Ovary (tissue), 9 donors: ENCODE results near the gene HDDC2. TPM values are rescaled to one million over a fixed set of nuclear protein-coding genes. Genes with fewer than 3 reads are reported as not detected.

Experiments used
- DNase-seq, 5 donors: peaks; one replicate each; pipeline ENCODE4 v3.0.0-alpha.2; 2019 to 2020
- H3K27ac ChIP-seq, 2 donors: fragments of 200-600 bp; one replicate each; pipeline versions ENCODE4 v1.5.1 to v1.8.0; 2019 to 2022
- H3K27me3 ChIP-seq: fragments of 200-600 bp; one replicate; pipeline ENCODE4 v1.8.0; 2022
- H3K36me3 ChIP-seq: fragments of 200-600 bp; sonication (generic); one replicate; pipeline ENCODE4 v1.5.1; 2019
- H3K4me1 ChIP-seq: one replicate; pipeline ENCODE4 v1.8.1; 2013; ENCODE audit warnings: mild to moderate bottlenecking, moderate library complexity; ENCODE audit not compliant: insufficient read depth
- H3K4me3 ChIP-seq: fragments of 200-600 bp; sonication (generic); one replicate; pipeline ENCODE4 v1.5.1; 2017
- H3K9me3 ChIP-seq, 2 donors: fragments of 200-600 bp in 1 of 2; sonication (generic) in 1 of 2; one replicate each; pipeline versions ENCODE4 v1.5.1 to v1.8.1; 2013 to 2019; ENCODE audit warnings: mild to moderate bottlenecking in 1 of 2, moderate library complexity in 1 of 2
- CTCF ChIP-seq, 3 donors: fragments of 450-650 bp in 2 of 3; fragments of 200-600 bp in 1 of 3; IDR thresholded peaks; one replicate each; pipeline versions ENCODE4 v1.5.1 to v1.8.0; 2016 to 2022; ENCODE audit warnings: antibody characterized with exemption in 3 of 3, mild to moderate bottlenecking in 1 of 3
- EP300 ChIP-seq: sonication (generic); formaldehyde crosslinking; IDR thresholded peaks from one replicate; pipeline ENCODE4 v1.6.1; 2017; ENCODE audit warnings: antibody characterized with exemption
- POLR2A ChIP-seq: fragments of 450-650 bp; IDR thresholded peaks from one replicate; pipeline ENCODE4 v1.6.1; 2017; ENCODE audit warnings: antibody characterized with exemption, mild to moderate bottlenecking, moderate library complexity
- WGBS, 3 donors: extraction: QIAGEN DNeasy Blood & Tissue Kit in 1 of 3; methylation state at CpG; one replicate each; pipeline versions ENCODE4 v1.1.5 to v1.1.7; 2013 to 2017; 5-methylcytosine and 5-hydroxymethylcytosine counted together
- intact Hi-C, 4 donors: fragments of 100-400 bp; cut with DNase I; formaldehyde crosslinking; loops; one replicate each; pipeline versions ENCODE4 v1.11.0 to v1.15.1; 2022 to 2023
- polyA plus RNA-seq, 2 donors: library from polyadenylated mRNA; stranded (reverse); fragments of 200-250 nt in 1 of 2; fragments of 350-450 nt in 1 of 2; fragmentation: Illumina TruSeq in 1 of 2; extraction: RNeasy Lipid Tissue Mini Kit (QIAGEN cat#74804) in 1 of 2; gene quantifications; one replicate each; pipeline ENCODE4 v1.2.3, GENCODE V29; 2013 to 2014
- total RNA-seq, 7 donors: library from RNA; depleted of rRNA in 2 of 7; stranded (reverse); fragments of >200 nt in 2 of 7; fragmentation: NEBNext Ultra II Directional in 3 of 7; extraction: Animal tissue kit (Norgen Biotek cat#: 25700) in 3 of 7; gene quantifications; one replicate each; pipeline versions ENCODE4 v1.1.0 to v1.2.4, GENCODE V29; 2016 to 2023
- donor health status: DM: no; HTN: no; CAD: no; lungs with moderate emphysema.
- donor health status: DM: no; HTN: no; CAD: no.
- donor health status: Bipolar disorder and iron deficiency.
- donor health status: DM: yes; HTN: yes; CAD: no.
- donor health status: DM: no; HTN: no; CAD: no.
- donor health status: DM: yes; HTN: yes; CAD: no.

HDDC2 gene
- total and polyA plus RNA-seq, 9 donors: 31.4 to 80.6 (median 64.0) TPM

GRCh38 chr6:125300992-125301434 lies 754 bp downstream of the HDDC2 start:
- WGBS, 3 donors: 1 to 4% (median 1%) methylated on average over 11 of the region's 11 CpGs
- Histone ChIP-seq H3K27ac (peak overlapping the region; percentile 31 to 70), H3K9me3 (no peaks in the 10 kb centered on the region), H3K27me3 (no peaks in the 10 kb centered on the region), H3K4me1 (peaks cover 11% of the 10 kb centered on the region), H3K4me3 (peak overlapping the region; percentile 75), H3K36me3 (no peaks in the 10 kb centered on the region)
- intact Hi-C loops: loop anchor here (5.0 to 10.0 kb wide), 3 partner anchors 146 to 674 kb away; partner anchors contain the start of gene TPD52L1 (in 3 of the 4)
- TF ChIP-seq POLR2A (no peak), CTCF (IDR thresholded peaks at IDR 0.05) (no peak), EP300 (no peak)
- no peak for DNase-seq

- no peaks in the 10 kb centered on the region for H3K36me3 ChIP-seq
- WGBS, 3 donors: 91% methylated on average over 3 of the region's 3 CpGs
- intact Hi-C loops: no loop called here
Observed at GRCh38 chr6:125299257-125299656, 2.5 kb downstream of the HDDC2 start.

GRCh38 chr6:125296471-125296870 lies 5.3 kb downstream of the HDDC2 start:
- intact Hi-C loops: no loop called here
- TF ChIP-seq CTCF (IDR thresholded peaks at IDR 0.05): no peak
- TF ChIP-seq POLR2A: no peak
- TF ChIP-seq EP300: no peak
- H3K4me3 ChIP-seq: no peak overlapping the region
- no peaks in the 10 kb centered on the region for H3K9me3 ChIP-seq
- DNase-seq: no peak
- H3K27ac ChIP-seq: no peak overlapping the region
- H3K36me3 ChIP-seq: no peaks in the 10 kb centered on the region
- 83 to 93% (median 92%) methylated on average over 1 of the region's 1 CpG for WGBS, 3 donors
- no peaks in the 10 kb centered on the region for H3K27me3 ChIP-seq
- H3K4me1 ChIP-seq: peaks cover 11% of the 10 kb centered on the region

More at GRCh38 chr6:125299257-125299656, 2.5 kb downstream of the HDDC2 start:
- no peak overlapping the region for H3K4me3 ChIP-seq
- H3K4me1 ChIP-seq: peaks cover 11% of the 10 kb centered on the region
- TF ChIP-seq EP300 (no peak), CTCF (IDR thresholded peaks at IDR 0.05) (no peak)
- H3K9me3 ChIP-seq: no peaks in the 10 kb centered on the region
- DNase-seq: no peak
- H3K27ac ChIP-seq: no peak overlapping the region
- no peaks in the 10 kb centered on the region for H3K27me3 ChIP-seq

DNA sequence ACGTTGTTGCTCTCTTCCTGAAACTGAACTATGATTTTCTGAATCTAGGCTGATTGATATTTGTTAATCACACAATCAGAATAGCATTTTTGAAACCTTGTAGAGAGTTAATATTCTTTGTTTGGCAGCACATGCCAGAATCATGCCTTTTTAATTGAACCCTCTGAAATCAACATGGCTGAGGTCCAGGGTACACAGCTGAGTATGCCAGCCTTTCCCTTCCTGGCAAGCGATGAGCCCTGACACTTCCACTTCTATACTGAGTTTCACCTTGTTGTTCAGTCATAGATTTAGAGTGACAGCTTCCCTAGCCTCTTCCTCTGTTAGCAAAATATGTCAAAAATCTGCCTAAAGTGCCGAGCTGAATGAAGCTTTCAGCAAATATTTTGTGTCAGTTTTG lies 6.8 kb downstream of the HDDC2 start:
- TF ChIP-seq EP300: no peak
- TF ChIP-seq POLR2A: no peak
- TF ChIP-seq CTCF (IDR thresholded peaks at IDR 0.05): no peak
- no peaks in the 10 kb centered on the region for H3K36me3 ChIP-seq
- WGBS, 3 donors: 79 to 83% (median 82%) methylated on average over 3 of the region's 3 CpGs
- H3K27me3 ChIP-seq: no peaks in the 10 kb centered on the region
- H3K4me3 ChIP-seq: no peak overlapping the region
- peaks cover 6% of the 10 kb centered on the region for H3K4me1 ChIP-seq
- DNase-seq: no peak
- no peak overlapping the region for H3K27ac ChIP-seq
- intact Hi-C loops: no loop called here
- no peaks in the 10 kb centered on the region for H3K9me3 ChIP-seq

DNA sequence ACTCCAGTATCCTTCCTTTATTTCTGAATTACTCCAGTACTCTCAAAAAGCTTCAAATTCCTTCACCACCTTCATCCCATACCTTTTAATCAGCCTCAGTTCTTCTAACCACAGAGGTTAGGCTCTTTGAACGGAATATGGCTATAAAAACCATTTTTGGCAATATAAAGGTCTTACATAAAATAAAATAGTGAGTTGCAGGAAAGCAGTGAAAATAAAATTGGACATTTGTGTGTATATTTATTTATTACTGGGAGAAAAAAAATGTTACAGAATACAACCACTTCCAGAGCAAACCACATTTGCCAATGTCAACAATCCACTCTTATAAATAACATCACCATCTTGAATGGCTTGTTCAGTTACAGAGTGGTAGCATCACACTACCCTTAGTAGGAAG lies 7.7 kb downstream of the HDDC2 start:
- Histone ChIP-seq H3K27ac (no peak overlapping the region), H3K9me3 (no peaks in the 10 kb centered on the region), H3K4me3 (no peak overlapping the region), H3K4me1 (no peaks in the 10 kb centered on the region), H3K36me3 (no peaks in the 10 kb centered on the region), H3K27me3 (no peaks in the 10 kb centered on the region)
- no peak for DNase-seq
- 83 to 91% (median 90%) methylated on average over 1 of the region's 1 CpG for WGBS, 3 donors
- no peak for TF ChIP-seq EP300
- no peak for TF ChIP-seq POLR2A
- no peak for TF ChIP-seq CTCF (IDR thresholded peaks at IDR 0.05)
- intact Hi-C loops: no loop called here
